ENCODE measurements around the gene RFNG.

DNA sequence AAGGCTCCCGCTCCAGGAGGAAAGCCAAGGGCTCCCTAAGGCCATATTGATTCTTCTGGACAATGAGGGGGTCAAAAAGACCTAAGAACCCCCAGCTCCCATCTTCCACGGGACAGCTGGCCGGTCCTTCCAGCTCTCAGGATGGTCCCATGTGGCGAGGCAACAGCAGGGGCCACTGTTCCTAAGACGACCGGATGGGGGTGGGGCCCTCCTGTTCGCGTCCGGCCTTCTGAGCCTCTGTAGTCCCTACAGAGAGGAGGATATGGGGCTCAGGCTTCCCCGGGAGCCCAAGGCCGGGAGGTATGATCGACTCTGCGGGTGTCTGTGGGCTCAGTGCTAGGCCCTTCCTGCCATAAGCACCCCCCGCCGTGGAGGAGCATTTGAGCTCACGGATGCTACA is 8.1 kb downstream of the RFNG start:
- TF ChIP-seq, protein P1, sequence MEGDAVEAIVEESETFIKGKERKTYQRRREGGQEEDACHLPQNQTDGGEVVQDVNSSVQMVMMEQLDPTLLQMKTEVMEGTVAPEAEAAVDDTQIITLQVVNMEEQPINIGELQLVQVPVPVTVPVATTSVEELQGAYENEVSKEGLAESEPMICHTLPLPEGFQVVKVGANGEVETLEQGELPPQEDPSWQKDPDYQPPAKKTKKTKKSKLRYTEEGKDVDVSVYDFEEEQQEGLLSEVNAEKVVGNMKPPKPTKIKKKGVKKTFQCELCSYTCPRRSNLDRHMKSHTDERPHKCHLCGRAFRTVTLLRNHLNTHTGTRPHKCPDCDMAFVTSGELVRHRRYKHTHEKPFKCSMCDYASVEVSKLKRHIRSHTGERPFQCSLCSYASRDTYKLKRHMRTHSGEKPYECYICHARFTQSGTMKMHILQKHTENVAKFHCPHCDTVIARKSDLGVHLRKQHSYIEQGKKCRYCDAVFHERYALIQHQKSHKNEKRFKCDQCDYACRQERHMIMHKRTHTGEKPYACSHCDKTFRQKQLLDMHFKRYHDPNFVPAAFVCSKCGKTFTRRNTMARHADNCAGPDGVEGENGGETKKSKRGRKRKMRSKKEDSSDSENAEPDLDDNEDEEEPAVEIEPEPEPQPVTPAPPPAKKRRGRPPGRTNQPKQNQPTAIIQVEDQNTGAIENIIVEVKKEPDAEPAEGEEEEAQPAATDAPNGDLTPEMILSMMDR (IDR thresholded peaks at IDR 0.05) = no peak
- no peak for TF ChIP-seq EZH2 (IDR thresholded peaks at IDR 0.05; ENCODE audit: borderline replicate concordance, insufficient read depth, low read depth, low read length, poor library complexity, severe bottlenecking)
